HG03095 (cell line): ENCODE measurements around the gene PLAC8.
"Not testable (repeated sequence)": the region's sequence is repeated elsewhere in the genome, so short reads cannot be mapped to it uniquely, and the experiment has no call there.

ENCODE experiments used
- ATAC-seq: cut with Tn5 transposase; IDR thresholded peaks from one replicate; pipeline ENCODE4 v1.9.1; 2021; ENCODE audit warnings: moderate library complexity; ENCODE audit not compliant: unreplicated experiment

The PLAC8 gene

GRCh38 chr4:83112678-83113428 is 1.7 kb downstream of the PLAC8 start:
- no peak for ATAC-seq

GRCh38 chr4:83112231-83112630 is 2.3 kb downstream of the PLAC8 start:
- ATAC-seq = peak; percentile 40

- not testable (repeated sequence) for ATAC-seq
Measured at GRCh38 chr4:83111751-83112141, 2.8 kb downstream of the PLAC8 start.

GRCh38 chr4:83110970-83111750 is 3.4 kb downstream of the PLAC8 start:
- no peak for ATAC-seq

- peak; percentile 71 for ATAC-seq
Measured at GRCh38 chr4:83110223-83110945, 4.1 kb downstream of the PLAC8 start.

- peak; percentile 12 for ATAC-seq
Measured at GRCh38 chr4:83109480-83110222, 4.9 kb downstream of the PLAC8 start.

GRCh38 chr4:83108101-83108861 is 6.2 kb downstream of the PLAC8 start:
- ATAC-seq = no peak

GRCh38 chr4:83107631-83108030 is 6.9 kb downstream of the PLAC8 start:
- ATAC-seq = no peak

GRCh38 chr4:83104991-83105390 is 9.5 kb downstream of the PLAC8 start:
- ATAC-seq = no peak

- ATAC-seq = no peak
Measured at GRCh38 chr4:83096397-83096796, 18.1 kb downstream of the PLAC8 start.

- no peak for ATAC-seq
Measured at GRCh38 chr4:83093060-83093640, 21.4 kb downstream of the PLAC8 start.

GRCh38 chr4:83089410-83090157 is 24.9 kb downstream of the PLAC8 start:
- no peak for ATAC-seq

GRCh38 chr4:83084956-83085355 is 29.6 kb downstream of the PLAC8 start:
- not testable (repeated sequence) for ATAC-seq

GRCh38 chr4:83083925-83084475 is 30.5 kb downstream of the PLAC8 start:
- no peak for ATAC-seq

- ATAC-seq = no peak
Measured at GRCh38 chr4:83082777-83083176, 31.8 kb downstream of the PLAC8 start.

GRCh38 chr4:83080561-83080960 is 34.0 kb downstream of the PLAC8 start:
- ATAC-seq = no peak

GRCh38 chr4:83075311-83076095 is 39.0 kb downstream of the PLAC8 start:
- no peak for ATAC-seq

GRCh38 chr4:83074783-83075182 is 39.7 kb downstream of the PLAC8 start:
- not testable (repeated sequence) for ATAC-seq
